HEK293 (cell line): ENCODE results near the gene UHMK1.

ENCODE experiments used
- YY1 ChIP-seq: fragments of 450-650 bp; formaldehyde crosslinking; IDR thresholded peaks from 2 replicates; pipeline ENCODE4 v1.5.1; 2018; ENCODE audit warnings: missing biosample characterization, missing genetic modification characterization
- ZNF529 ChIP-seq: fragments of 450-650 bp; formaldehyde crosslinking; IDR thresholded peaks from 2 replicates; pipeline ENCODE4 v1.5.1; 2017; ENCODE audit warnings: missing genetic modification characterization, missing biosample characterization; ENCODE audit not compliant: insufficient replicate concordance
- TF ChIP-seq, protein P1 (sequence below): fragments of 450-650 bp; IDR thresholded peaks from 2 replicates; pipeline ENCODE4 v1.5.1; 2018; ENCODE audit warnings: missing biosample characterization, missing genetic modification characterization
- TF ChIP-seq, protein P2 (sequence below): fragments of 450-650 bp; formaldehyde crosslinking; IDR thresholded peaks from 2 replicates; pipeline ENCODE4 v1.5.1; 2016; ENCODE audit warnings: missing biosample characterization, missing genetic modification characterization

DNA sequence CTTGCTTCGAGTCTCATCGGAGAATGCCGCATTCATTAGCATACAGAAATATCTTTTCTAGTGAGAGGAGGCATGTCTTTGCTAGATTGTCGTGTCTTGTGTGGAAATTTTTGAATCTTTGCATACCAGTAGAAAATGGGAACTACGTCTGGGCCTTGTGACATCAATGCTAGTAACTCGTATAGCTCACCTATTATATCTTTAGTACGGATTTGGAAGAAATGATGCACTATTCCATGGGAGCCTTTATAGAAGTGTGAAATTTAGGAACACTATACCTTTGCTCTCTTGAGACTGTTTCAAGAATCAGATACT lies 835 bp downstream of the UHMK1 start:
- TF ChIP-seq, protein P1, sequence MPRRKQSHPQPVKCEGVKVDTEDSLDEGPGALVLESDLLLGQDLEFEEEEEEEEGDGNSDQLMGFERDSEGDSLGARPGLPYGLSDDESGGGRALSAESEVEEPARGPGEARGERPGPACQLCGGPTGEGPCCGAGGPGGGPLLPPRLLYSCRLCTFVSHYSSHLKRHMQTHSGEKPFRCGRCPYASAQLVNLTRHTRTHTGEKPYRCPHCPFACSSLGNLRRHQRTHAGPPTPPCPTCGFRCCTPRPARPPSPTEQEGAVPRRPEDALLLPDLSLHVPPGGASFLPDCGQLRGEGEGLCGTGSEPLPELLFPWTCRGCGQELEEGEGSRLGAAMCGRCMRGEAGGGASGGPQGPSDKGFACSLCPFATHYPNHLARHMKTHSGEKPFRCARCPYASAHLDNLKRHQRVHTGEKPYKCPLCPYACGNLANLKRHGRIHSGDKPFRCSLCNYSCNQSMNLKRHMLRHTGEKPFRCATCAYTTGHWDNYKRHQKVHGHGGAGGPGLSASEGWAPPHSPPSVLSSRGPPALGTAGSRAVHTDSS (tag by site-specific recombination), result no peak
- no peak for TF ChIP-seq YY1 (tag by site-specific recombination)
- TF ChIP-seq ZNF529, result no peak
- TF ChIP-seq, protein P2, sequence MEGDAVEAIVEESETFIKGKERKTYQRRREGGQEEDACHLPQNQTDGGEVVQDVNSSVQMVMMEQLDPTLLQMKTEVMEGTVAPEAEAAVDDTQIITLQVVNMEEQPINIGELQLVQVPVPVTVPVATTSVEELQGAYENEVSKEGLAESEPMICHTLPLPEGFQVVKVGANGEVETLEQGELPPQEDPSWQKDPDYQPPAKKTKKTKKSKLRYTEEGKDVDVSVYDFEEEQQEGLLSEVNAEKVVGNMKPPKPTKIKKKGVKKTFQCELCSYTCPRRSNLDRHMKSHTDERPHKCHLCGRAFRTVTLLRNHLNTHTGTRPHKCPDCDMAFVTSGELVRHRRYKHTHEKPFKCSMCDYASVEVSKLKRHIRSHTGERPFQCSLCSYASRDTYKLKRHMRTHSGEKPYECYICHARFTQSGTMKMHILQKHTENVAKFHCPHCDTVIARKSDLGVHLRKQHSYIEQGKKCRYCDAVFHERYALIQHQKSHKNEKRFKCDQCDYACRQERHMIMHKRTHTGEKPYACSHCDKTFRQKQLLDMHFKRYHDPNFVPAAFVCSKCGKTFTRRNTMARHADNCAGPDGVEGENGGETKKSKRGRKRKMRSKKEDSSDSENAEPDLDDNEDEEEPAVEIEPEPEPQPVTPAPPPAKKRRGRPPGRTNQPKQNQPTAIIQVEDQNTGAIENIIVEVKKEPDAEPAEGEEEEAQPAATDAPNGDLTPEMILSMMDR (tag by site-specific recombination), result no peak
